K562 (cell line): Measurements from ENCODE around the gene IQCE.

Experiments used
- CBX2 ChIP-seq: fragments of 200-600 bp; sonication (generic); IDR thresholded peaks from one replicate; pipeline ENCODE4 v1.6.1; 2012; ENCODE audit warnings: mild to moderate bottlenecking, low read length, inconsistent platforms; ENCODE audit not compliant: insufficient read depth, poor library complexity, severe bottlenecking
- FOXP1 ChIP-seq: sonication (generic); formaldehyde crosslinking; IDR thresholded peaks from 2 replicates; pipeline ENCODE4 v1.8.0; 2022; ENCODE audit warnings: mild to moderate bottlenecking, missing genetic modification reagents
- MED1 ChIP-seq: sonication (generic); formaldehyde crosslinking; IDR thresholded peaks from 2 replicates; pipeline ENCODE4 v1.8.1; 2023; ENCODE audit warnings: missing genetic modification reagents, borderline replicate concordance
- NFXL1 ChIP-seq: fragments of 450-650 bp; formaldehyde crosslinking; IDR thresholded peaks from 2 replicates; pipeline ENCODE4 v1.4.0; 2021; ENCODE audit warnings: mild to moderate bottlenecking
- NR2C1 ChIP-seq, 2 experiments: fragments of 450-650 bp; IDR thresholded peaks; 2 replicates each; pipeline ENCODE4 v1.6.1; 2017; ENCODE audit warnings: mild to moderate bottlenecking in 2 of 2, antibody characterized with exemption in 1 of 2, inconsistent platforms in 1 of 2, missing compliant biosample characterization in 1 of 2, missing genetic modification characterization in 1 of 2
- SLC30A9 ChIP-seq: fragments of 250-450 bp; sonication (Bioruptor Pico); IDR thresholded peaks from 2 replicates; pipeline ENCODE4 v1.8.0; 2022; ENCODE audit warnings: mild to moderate bottlenecking, moderate library complexity
- SMARCA5 ChIP-seq: fragments of 450-650 bp; IDR thresholded peaks from 2 replicates; pipeline ENCODE4 v1.6.1; 2016
- TBL1XR1 ChIP-seq, 2 experiments: IDR thresholded peaks; 2 replicates each; pipeline ENCODE4 v1.6.1; 2012; ENCODE audit warnings: improper control_type of control experiment in 2 of 2, low read length in 2 of 2, mild to moderate bottlenecking in 1 of 2

DNA sequence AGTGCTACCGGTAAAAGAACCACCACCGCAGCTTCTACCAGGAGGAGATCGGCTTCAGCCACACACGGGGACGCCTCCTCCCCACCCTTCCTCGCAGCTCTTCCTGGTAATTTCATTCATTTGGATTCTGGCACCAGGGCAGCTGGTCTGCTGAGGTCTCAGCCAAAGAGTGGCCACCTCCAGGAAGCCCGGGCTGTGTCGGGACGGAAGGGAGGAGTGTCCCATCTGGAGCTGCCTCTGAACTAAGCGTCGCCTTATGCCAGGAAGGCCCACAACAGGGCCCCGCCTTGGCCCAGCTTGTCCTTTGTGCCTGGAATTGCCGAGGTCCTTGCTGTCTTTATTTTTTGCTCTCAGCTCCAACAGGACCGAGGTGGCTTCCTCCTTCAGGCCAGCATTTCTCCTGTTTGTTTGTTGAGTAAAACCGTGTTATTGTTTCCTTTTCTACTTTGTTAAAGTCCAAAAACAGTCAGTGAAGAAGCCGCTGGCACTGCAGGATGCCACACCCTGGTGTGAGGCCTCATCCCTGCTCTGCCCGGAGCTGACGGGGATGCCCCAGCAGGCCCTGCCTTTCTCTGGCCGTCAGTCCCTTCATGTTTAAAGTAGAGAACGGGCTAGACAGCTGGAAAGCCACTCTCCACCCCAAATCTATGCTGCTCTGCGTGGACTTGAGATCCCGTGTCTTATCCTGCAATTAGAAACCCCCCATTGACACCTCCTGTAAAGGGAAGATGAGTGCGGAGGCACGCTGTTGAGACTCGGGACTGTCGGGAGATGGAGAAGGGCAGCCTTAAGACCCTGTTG lies 48.5 kb downstream of the IQCE start:
- TF ChIP-seq MED1 (CRISPR knock-in tag) (no peak), SLC30A9 (CRISPR knock-in tag) (no peak), CBX2 (no peak), SMARCA5 (no peak), NFXL1 (no peak), FOXP1 (CRISPR knock-in tag) (no peak), TBL1XR1 (IDR thresholded peaks at IDR 0.05; ENCODE audit: low read length in 2 of 2) (no peak), NR2C1 (IDR thresholded peaks at IDR 0.05) (no peak), NR2C1 (tag; IDR thresholded peaks at IDR 0.05) (no peak)
